HG03432 (cell line): Measurements from ENCODE around the gene PKP1.

Experiments
- ATAC-seq: cut with Tn5 transposase; IDR thresholded peaks from one replicate; pipeline ENCODE4 v1.9.1; 2021; ENCODE audit warnings: mild to moderate bottlenecking, moderate library complexity; ENCODE audit not compliant: unreplicated experiment

Gene PKP1

DNA sequence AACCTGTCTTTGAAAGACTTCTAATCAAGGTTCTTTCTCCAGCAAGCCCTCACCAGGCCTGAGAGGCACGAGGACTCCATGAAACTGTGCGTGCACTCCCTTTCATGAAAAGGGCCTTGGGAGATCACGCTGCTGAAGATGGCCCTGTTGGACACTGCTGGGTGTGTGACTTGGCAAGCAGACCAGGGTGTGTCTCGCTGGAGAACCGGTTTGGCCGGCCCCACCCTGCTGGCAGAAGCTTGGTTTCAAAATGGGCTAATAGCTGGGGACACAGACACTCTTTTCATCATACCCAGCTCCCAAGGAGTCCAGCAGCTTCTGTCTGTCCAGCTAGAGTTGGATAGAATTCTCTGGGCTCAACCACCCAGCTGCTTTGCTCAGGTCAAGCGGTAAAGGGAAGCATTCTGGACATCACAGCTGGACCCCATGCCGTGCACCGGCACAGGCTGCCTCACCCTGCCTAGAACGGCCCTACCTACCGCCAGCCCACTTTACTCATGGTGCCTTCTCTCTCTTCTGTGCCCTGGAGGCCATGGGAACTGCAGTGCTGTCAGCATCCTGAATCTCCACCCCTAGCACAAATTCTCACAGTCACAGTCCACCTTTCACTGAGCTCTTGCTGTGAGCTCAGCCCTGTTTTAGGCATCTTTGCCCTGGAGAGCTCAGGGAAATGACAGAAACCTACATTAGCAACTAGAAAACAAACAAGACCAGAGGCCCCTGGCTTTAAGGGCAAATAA lies 24.6 kb downstream of the PKP1 start:
- ATAC-seq, result no peak

DNA sequence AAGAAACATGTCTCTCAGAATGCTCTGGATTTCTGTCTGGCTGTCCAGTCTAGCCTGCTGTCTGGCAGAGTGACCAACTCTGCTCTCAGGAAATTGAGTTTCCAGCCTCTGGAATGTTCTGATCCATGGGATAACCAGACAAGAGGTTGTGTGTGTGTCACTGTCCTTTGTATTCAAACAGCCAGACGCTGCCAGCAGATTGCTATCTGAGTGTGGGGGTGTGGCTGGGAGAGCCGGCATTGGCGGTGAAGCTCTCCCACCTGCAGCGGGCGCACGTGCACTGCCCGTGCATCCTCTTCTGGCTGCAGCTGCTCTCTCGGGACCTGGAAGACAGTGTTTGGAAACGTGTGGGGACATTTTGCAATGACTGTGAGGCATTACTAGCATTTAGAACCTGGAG lies 26.1 kb downstream of the PKP1 start:
- ATAC-seq, result no peak

GRCh38 chr1:201310251-201310985 lies 27.1 kb downstream of the PKP1 start:
- ATAC-seq, result no peak

GRCh38 chr1:201310986-201311355 lies 27.7 kb downstream of the PKP1 start:
- ATAC-seq, result no peak

DNA sequence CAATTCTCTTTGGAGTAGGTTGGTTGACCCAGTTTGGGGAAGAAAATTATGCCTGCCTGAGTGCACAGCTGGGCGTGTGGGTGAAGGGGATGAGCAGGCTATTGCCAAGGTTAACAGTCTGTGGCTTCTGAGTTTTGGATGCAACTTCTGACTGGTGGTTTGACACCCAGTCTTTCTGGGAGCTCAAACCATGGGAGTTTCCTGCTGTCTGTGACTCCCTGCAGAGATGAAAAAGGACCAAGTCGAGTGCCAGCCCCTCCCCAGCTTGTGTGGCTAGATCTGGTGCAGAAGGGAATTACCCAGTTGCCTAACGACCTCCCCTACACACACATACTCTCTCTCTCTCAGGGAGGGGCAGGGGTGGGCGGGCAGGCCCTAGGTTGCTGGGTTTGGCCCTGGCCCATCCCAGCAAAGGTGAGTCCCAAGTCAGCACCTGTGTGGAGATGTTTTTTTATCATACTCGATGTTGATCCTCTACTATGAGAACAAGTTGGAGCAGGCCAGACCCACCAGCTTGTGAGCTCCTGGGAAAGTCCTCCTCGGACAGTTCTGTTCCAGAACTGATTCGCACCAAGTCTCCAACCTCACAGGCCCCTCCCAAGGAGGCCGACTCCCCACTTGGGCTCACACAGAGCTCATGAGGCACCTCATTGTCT lies 28.2 kb downstream of the PKP1 start:
- ATAC-seq, result no peak

GRCh38 chr1:201312298-201312697 lies 29.0 kb downstream of the PKP1 start:
- ATAC-seq, result no peak

DNA sequence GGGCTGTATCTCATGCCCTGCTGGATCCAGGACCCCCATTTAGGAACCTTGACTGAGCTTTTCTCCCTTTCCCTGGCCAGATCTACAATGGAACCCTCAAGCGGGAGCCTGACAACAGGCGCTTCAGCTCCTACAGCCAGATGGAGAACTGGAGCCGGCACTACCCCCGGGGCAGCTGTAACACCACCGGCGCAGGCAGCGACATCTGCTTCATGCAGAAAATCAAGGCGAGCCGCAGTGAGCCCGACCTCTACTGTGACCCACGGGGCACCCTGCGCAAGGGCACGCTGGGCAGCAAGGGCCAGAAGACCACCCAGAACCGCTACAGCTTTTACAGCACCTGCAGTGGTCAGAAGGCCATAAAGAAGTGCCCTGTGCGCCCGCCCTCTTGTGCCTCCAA lies 29.8 kb downstream of the PKP1 start:
- ATAC-seq, result no peak

GRCh38 chr1:201316556-201316955 lies 33.2 kb downstream of the PKP1 start:
- ATAC-seq, result no peak

DNA sequence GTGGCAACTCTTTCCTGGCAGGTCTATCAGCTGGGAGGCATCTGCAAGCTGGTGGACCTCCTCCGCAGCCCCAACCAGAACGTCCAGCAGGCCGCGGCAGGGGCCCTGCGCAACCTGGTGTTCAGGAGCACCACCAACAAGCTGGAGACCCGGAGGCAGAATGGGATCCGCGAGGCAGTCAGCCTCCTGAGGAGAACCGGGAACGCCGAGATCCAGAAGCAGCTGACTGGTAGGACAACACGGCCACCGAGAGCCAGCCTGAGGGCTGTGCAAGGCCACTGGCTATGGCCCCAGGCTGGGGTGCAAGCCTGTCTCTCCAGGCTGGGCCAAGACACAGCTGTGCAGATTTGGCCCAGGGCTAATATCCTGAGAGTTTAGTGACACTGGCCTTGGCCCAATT lies 34.2 kb downstream of the PKP1 start:
- no peak for ATAC-seq

DNA sequence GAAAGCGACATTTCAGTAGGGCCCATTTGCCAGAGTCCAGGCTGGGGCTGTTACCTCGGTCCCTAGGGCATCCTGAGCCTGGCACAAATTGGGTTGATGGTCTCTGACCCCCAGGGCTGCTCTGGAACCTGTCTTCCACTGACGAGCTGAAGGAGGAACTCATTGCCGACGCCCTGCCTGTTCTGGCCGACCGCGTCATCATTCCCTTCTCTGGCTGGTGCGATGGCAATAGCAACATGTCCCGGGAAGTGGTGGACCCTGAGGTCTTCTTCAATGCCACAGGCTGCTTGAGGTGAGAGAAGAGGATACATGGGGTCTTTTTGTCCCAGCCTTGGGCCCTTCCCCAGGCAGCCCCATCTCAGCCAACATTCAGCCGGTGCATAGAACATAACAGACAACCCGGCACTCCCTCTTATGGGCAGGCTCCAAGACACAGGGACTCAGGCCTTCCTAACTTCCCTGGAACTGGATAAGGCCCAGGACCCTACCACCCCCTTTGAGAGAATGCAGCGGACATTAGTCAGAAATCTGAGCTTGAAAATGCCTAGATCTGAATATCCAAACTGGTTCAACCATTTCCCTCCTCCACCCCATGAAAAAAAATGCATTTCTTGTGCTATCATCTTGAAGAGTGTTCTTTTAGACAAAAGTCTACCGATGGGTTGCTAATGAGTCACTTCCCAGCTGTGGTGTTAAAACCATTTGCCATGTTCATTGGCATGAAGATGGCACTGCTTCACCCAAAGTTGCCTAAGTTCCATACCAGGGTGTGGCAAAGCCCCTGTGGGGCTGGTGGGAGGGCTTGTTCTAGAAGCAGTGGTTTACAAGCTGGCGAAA lies 35.4 kb downstream of the PKP1 start:
- ATAC-seq, result no peak

DNA sequence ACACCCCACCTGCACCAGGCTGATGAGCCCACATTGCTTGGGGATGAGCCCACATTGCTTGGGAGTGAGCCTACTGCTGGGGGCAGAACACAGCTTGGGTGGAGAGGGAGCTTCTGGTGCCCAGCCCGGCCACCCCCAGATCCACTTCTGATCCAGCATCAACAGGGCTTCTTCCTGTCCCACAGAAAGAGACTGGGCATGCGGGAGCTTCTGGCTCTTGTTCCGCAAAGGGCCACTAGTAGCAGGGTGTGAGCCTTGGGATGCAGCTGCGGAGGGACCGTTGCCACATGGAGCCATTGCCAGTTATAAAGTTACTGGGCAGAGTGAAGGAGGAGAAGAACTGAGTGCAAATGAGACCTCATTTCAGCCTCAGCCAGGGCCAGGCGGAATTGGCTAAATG lies 36.3 kb downstream of the PKP1 start:
- no peak for ATAC-seq

GRCh38 chr1:201320168-201320788 lies 37.0 kb downstream of the PKP1 start:
- no peak for ATAC-seq

- ATAC-seq, result no peak
Observed at GRCh38 chr1:201321826-201322390, 38.6 kb downstream of the PKP1 start.

GRCh38 chr1:201322653-201323510 lies 39.6 kb downstream of the PKP1 start:
- no peak for ATAC-seq

- no peak for ATAC-seq
Observed at GRCh38 chr1:201324306-201324705, 41.0 kb downstream of the PKP1 start.

DNA sequence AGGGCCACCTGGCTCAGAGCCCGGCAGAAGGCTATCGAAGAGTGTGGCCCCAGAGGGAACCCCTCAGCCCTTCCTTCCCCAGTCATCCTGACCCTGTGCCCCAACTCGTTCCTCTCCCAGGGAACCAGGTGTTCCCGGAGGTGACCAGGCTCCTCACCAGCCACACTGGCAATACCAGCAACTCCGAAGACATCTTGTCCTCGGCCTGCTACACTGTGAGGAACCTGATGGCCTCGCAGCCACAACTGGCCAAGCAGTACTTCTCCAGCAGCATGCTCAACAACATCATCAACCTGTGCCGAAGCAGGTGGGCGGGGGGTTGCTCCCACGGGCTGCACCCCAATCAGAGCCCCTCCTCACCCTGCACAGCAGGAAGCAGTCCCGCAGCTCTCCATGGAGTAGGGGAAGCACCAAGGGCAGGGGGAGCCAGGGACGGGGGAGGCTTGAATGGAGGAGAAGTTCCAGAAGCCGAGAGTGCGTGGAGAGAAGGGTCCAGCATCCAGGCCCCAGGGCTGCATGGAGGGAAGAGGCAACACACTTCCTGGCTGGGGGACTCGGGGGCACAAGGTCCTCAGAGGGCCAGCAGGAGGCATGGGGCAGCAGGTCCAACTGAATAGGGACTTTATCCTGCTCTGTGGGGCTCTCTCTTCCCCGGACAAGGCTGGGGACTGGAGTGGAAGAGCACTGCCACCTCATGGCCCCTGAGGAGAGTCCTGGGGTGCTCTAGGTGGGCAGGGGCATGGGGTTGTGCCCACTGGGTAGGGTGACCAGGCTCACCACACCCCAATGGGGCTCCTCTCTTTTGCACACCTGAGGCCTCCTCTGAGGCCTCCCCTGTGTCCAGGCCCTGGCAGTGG lies 41.7 kb downstream of the PKP1 start:
- no peak for ATAC-seq

DNA sequence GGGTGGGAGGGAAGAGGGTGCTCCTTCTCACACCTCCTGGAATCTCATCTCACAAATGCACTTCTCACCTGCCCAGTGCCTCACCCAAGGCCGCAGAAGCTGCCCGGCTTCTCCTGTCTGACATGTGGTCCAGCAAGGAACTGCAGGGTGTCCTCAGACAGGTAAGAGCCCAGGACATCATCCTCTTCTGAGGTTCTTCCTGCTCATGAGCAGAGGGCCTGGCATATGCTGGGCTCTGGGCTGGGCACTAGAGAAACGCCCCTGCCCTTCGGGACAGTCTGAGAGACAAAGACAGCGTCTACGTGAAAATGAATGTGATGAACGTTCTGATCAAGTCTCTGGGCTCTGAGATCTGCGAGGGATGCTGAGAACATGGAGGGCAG lies 42.4 kb downstream of the PKP1 start:
- no peak for ATAC-seq

GRCh38 chr1:201326710-201327109 lies 43.4 kb downstream of the PKP1 start:
- no peak for ATAC-seq
